IPS-18c (cell line): Measurements from ENCODE around the gene GPR146.

Experiments
- H3K4me3 ChIP-seq: 2 replicates; pipeline ENCODE4 v1.7.0; 2013; ENCODE audit warnings: low read depth, mild to moderate bottlenecking, low read length, moderate library complexity; ENCODE audit not compliant: insufficient read depth
- H3K9me3 ChIP-seq: one replicate; pipeline ENCODE4 v1.6.1; 2013; ENCODE audit warnings: mild to moderate bottlenecking, low read length, moderate library complexity; ENCODE audit not compliant: control insufficient read depth, insufficient read depth

GPR146 gene

GRCh38 chr7:1092161-1092632 is 47.9 kb downstream of the GPR146 start:
- Histone ChIP-seq H3K4me3 (no peak overlapping the region), H3K9me3 (no peaks in the 10 kb centered on the region)

GRCh38 chr7:1092806-1093501 is 48.6 kb downstream of the GPR146 start:
- Histone ChIP-seq H3K4me3 (no peak overlapping the region), H3K9me3 (no peaks in the 10 kb centered on the region)

- H3K9me3 ChIP-seq = peaks cover 2% of the 10 kb centered on the region
- no peak overlapping the region for H3K4me3 ChIP-seq
Observed at GRCh38 chr7:1093502-1093843, 49.1 kb downstream of the GPR146 start.

GRCh38 chr7:1093916-1094508 is 49.7 kb downstream of the GPR146 start:
- Histone ChIP-seq H3K4me3 (no peak overlapping the region), H3K9me3 (peaks cover 2% of the 10 kb centered on the region)

GRCh38 chr7:1094870-1095269 is 50.5 kb downstream of the GPR146 start:
- H3K4me3 ChIP-seq = no peak overlapping the region
- peaks cover 2% of the 10 kb centered on the region for H3K9me3 ChIP-seq

- Histone ChIP-seq H3K9me3 (peaks cover 2% of the 10 kb centered on the region), H3K4me3 (no peak overlapping the region)
Observed at GRCh38 chr7:1095621-1096155, 51.3 kb downstream of the GPR146 start.

GRCh38 chr7:1096156-1097119 is 52.1 kb downstream of the GPR146 start:
- Histone ChIP-seq H3K4me3 (no peak overlapping the region), H3K9me3 (peaks cover 2% of the 10 kb centered on the region)

GRCh38 chr7:1097120-1097504 is 52.8 kb downstream of the GPR146 start:
- H3K9me3 ChIP-seq = peaks cover 2% of the 10 kb centered on the region
- no peak overlapping the region for H3K4me3 ChIP-seq

GRCh38 chr7:1098243-1099153 is 54.2 kb downstream of the GPR146 start:
- Histone ChIP-seq H3K4me3 (no peak overlapping the region; the same call in 1 of the 2 replicates), H3K9me3 (peaks cover 4% of the 10 kb centered on the region)

- no peak overlapping the region for H3K4me3 ChIP-seq
- peaks cover 4% of the 10 kb centered on the region for H3K9me3 ChIP-seq
Observed at GRCh38 chr7:1099154-1099542, 54.8 kb downstream of the GPR146 start.

GRCh38 chr7:1099637-1100036 is 55.3 kb downstream of the GPR146 start:
- peaks cover 4% of the 10 kb centered on the region for H3K9me3 ChIP-seq
- H3K4me3 ChIP-seq = no peak overlapping the region

GRCh38 chr7:1100386-1100785 is 56.0 kb downstream of the GPR146 start:
- Histone ChIP-seq H3K4me3 (no peak overlapping the region), H3K9me3 (peaks cover 4% of the 10 kb centered on the region)

- Histone ChIP-seq H3K4me3 (no peak overlapping the region), H3K9me3 (peaks cover 4% of the 10 kb centered on the region)
Observed at GRCh38 chr7:1100834-1101562, 56.7 kb downstream of the GPR146 start.

- H3K4me3 ChIP-seq = no peak overlapping the region
- peaks cover 4% of the 10 kb centered on the region for H3K9me3 ChIP-seq
Observed at GRCh38 chr7:1101563-1102431, 57.5 kb downstream of the GPR146 start.

GRCh38 chr7:1103009-1103788 is 58.9 kb downstream of the GPR146 start:
- no peak overlapping the region for H3K4me3 ChIP-seq
- H3K9me3 ChIP-seq = peaks cover 3% of the 10 kb centered on the region
